B cell (primary cell): ENCODE measurements around the gene GNGT2. TPM values are rescaled to one million over a fixed set of nuclear protein-coding genes. Genes with fewer than 3 reads are reported as not detected.

Experiments used
- ATAC-seq: fragments of 200-7000 bp; cut with Tn5 transposase; one replicate; pipeline ENCODE4 v1.10.0; 2021; ENCODE audit warnings: low read depth, mild to moderate bottlenecking, moderate number of reproducible peaks, moderate library complexity
- CTCF ChIA-PET: fragments of 350-600 bp; sonication (Branson Sonifier 250); formaldehyde crosslinking; loops from one replicate; lab custom pipeline; 2021; ENCODE audit warnings: antibody characterized with exemption, inconsistent platforms; lab: Charles Lee
- POLR2A ChIA-PET: fragments of 350-600 bp; sonication (Branson Sonifier 250); formaldehyde crosslinking; loops from one replicate; lab custom pipeline; 2021; ENCODE audit warnings: antibody characterized with exemption; lab: Charles Lee
- DNase-seq: peaks from one replicate; pipeline ENCODE4 v3.0.0; 2013
- H2AFZ ChIP-seq: 2 replicates; pipeline ENCODE4 v1.6.1; 2012; ENCODE audit warnings: mild to moderate bottlenecking, low read depth, low read length; ENCODE audit not compliant: insufficient read depth, poor library complexity, severe bottlenecking
- H3K27ac ChIP-seq, 2 donors: 1 replicate in 1 of 2; 2 replicates in 1 of 2; pipeline ENCODE4 v1.5.1; 2012 to 2013; ENCODE audit warnings: low read length in 2 of 2, mild to moderate bottlenecking in 2 of 2, moderate library complexity in 1 of 2
- H3K27me3 ChIP-seq, 4 experiments: fragments of 200-600 bp in 1 of 4; sonication (generic) in 1 of 4; replicated peaks in 1 of 4; 1 replicate in 2 of 4; 2 replicates in 2 of 4; pipeline versions ENCODE4 v1.6.1 to v1.7.0; 2013 to 2016; ENCODE audit warnings: low read length in 3 of 4, mild to moderate bottlenecking in 2 of 4, mixed read lengths in 1 of 4, moderate library complexity in 1 of 4; ENCODE audit not compliant: insufficient read depth in 4 of 4, control insufficient read depth in 3 of 4; ENCODE audit errors: control extremely low read depth in 1 of 4
- H3K36me3 ChIP-seq, 2 experiments: replicated peaks in 1 of 2; 1 replicate in 1 of 2; 2 replicates in 1 of 2; pipeline versions ENCODE4 v1.6.1 to v1.7.1; 2013; ENCODE audit warnings: low read length in 1 of 2; ENCODE audit not compliant: insufficient read depth in 2 of 2, control insufficient read depth in 1 of 2; ENCODE audit errors: control extremely low read depth in 1 of 2, extremely low read depth in 1 of 2
- H3K4me1 ChIP-seq, 2 donors: fragments of 200-600 bp in 1 of 2; sonication (generic) in 1 of 2; 1 replicate in 1 of 2; 2 replicates in 1 of 2; pipeline versions ENCODE4 v1.5.1 to v1.6.1; 2013 to 2017; ENCODE audit warnings: low read length in 2 of 2; ENCODE audit not compliant: control insufficient read depth in 2 of 2, insufficient read depth in 2 of 2
- H3K4me2 ChIP-seq: replicated peaks from 2 replicates; pipeline ENCODE3; 2012; ENCODE audit warnings: mild to moderate bottlenecking, low read depth, low read length; ENCODE audit not compliant: poor library complexity, severe bottlenecking
- H3K4me3 ChIP-seq, 5 experiments: fragments of 200-600 bp in 1 of 5; sonication (generic) in 1 of 5; 1 replicate in 3 of 5; 2 replicates in 2 of 5; pipeline versions ENCODE4 v1.5.1 to v1.7.0; 2011 to 2016; ENCODE audit warnings: low read length in 4 of 5, mild to moderate bottlenecking in 4 of 5, low read depth in 2 of 5, control low read depth in 1 of 5, moderate library complexity in 1 of 5; ENCODE audit not compliant: insufficient read depth in 1 of 5; ENCODE audit errors: control extremely low read depth in 1 of 5, extremely low read depth in 1 of 5
- H3K79me2 ChIP-seq: fragments of 200-600 bp; sonication (generic); one replicate; pipeline ENCODE4 v1.6.0; 2016; ENCODE audit warnings: low read length; ENCODE audit not compliant: control insufficient read depth, insufficient read depth
- H3K9ac ChIP-seq: fragments of 200-600 bp; sonication (generic); 2 replicates; pipeline ENCODE4 v1.6.1; 2017; ENCODE audit warnings: mild to moderate bottlenecking, low read length, moderate library complexity
- H3K9me3 ChIP-seq, 3 donors: one replicate each; pipeline versions ENCODE4 v1.6.1 to v1.7.1; 2013; ENCODE audit warnings: low read length in 2 of 3; ENCODE audit not compliant: control insufficient read depth in 2 of 3, insufficient read depth in 1 of 3; ENCODE audit errors: control extremely low read depth in 1 of 3
- H4K20me1 ChIP-seq: 2 replicates; pipeline ENCODE4 v1.6.0; 2012; ENCODE audit warnings: mild to moderate bottlenecking, low read length; ENCODE audit not compliant: insufficient read depth, control insufficient read depth, poor library complexity, severe bottlenecking
- H3K27ac Mint-ChIP-seq: one replicate; pipeline ENCODE4 v1.8.0; 2021; ENCODE audit warnings: mixed read lengths
- H3K27me3 Mint-ChIP-seq: one replicate; pipeline ENCODE4 v1.8.0; 2021; ENCODE audit warnings: mixed read lengths
- H3K4me1 Mint-ChIP-seq: one replicate; pipeline ENCODE4 v1.8.0; 2021; ENCODE audit warnings: mixed read lengths
- H3K4me3 Mint-ChIP-seq: one replicate; pipeline ENCODE4 v1.8.0; 2021; ENCODE audit warnings: mixed read lengths
- H3K9me3 Mint-ChIP-seq: one replicate; pipeline ENCODE4 v1.8.0; 2022; ENCODE audit warnings: mixed read lengths; ENCODE audit not compliant: insufficient read depth
- EZH2 ChIP-seq: IDR thresholded peaks from 2 replicates; pipeline ENCODE4 v1.6.1; 2012; ENCODE audit warnings: borderline replicate concordance, low read depth, mild to moderate bottlenecking, moderate library complexity, low read length; ENCODE audit not compliant: insufficient read depth, poor library complexity, severe bottlenecking
- WGBS: methylation state at CpG from one replicate; pipeline ENCODE4 v1.1.5; 2013; ENCODE audit warnings: missing lambda C conversion rate; ENCODE audit not compliant: insufficient coverage; 5-methylcytosine and 5-hydroxymethylcytosine counted together
- intact Hi-C: fragments of 100-400 bp; cut with micrococcal nuclease; formaldehyde crosslinking; loops from one replicate; pipeline ENCODE4 v1.10.0; 2022
- polyA plus RNA-seq: library from polyadenylated mRNA; depleted of rRNA; stranded (reverse); fragments of >200 nt; gene quantifications from 2 replicates; pipeline ENCODE4 v1.2.3, GENCODE V29; 2012
- total RNA-seq, 2 donors: library from RNA; stranded (reverse); fragments of 120-200 nt in 1 of 2; gene quantifications; 1 replicate in 1 of 2; 2 replicates in 1 of 2; pipeline versions ENCODE4 v1.2.3 to v1.2.4, GENCODE V29; 2013 to 2022
- TF ChIP-seq, protein P1 (sequence below): fragments of 200-600 bp; IDR thresholded peaks from one replicate; pipeline ENCODE4 v1.8.0; 2022; ENCODE audit warnings: antibody characterized with exemption, mild to moderate bottlenecking

The GNGT2 gene
- total and polyA plus RNA-seq, 2 donors (not counting 1 experiment from before 2014, with no cell fraction given): 5.1 to 11.1 TPM

DNA sequence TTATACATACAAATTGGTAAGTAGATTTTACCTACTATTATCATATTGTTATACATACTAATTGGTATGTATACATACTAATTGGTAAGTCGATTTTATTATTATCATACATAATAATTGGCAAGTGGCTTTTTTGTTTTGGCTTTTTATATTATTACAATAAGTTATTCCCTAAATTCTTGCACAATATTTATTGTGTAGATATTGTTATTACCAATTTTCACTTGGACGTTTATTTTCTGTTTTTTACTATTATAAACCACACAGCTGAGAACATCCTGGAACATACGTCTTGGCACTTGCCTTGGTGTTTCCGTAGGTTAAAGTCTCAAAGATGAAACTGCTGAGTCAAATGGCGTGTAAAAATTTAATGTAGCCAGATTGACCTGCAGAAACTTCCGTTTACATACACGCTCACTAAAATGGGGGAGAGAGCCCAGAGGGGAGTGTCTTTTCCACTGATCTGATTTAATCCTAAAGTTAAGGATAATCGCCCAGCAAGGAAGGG is 18.9 kb downstream of the GNGT2 start:
- intact Hi-C loops: loop anchor here (10.0 kb wide), 2 partner anchors 483 to 1087 kb away; partner anchors contain the start of genes CBX1, SNX11 and SPOP
- no peaks in the 10 kb centered on the region for H3K27me3 Mint-ChIP-seq
- 0% methylated on average over 1 of the region's 8 CpGs for WGBS

DNA sequence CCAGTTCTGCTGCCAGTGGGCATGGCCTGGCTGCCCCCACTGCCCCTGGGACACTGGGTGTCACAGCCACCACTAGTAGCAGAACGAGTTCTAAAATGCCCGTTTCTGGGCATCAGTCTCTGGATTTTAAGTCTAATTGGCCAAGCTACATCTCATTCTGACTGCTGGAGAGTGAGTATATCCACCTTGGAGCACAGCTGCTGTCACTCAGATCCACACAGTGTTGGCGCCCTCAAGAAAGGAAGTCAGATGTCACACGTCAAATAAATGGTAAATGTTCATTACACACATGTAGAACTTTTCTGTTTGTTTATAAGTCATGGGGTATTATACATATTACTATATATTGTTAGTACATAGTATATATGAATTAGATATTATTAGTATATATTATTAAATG is 19.4 kb downstream of the GNGT2 start:
- ChIA-PET CTCF (interaction anchor here (0.7 to 7.6 kb wide), 9 partner anchors 11 to 896 kb away, joined by 3 to 162 read pairs (median 5); partner anchors contain the start of genes PHOSPHO1 and ZNF652), POLR2A (interaction anchor here (2.0 to 2.7 kb wide), 2 partner anchors 32 to 36 kb away, joined by 4 to 11 read pairs; no protein-coding TSS in a partner anchor)
- no peak for DNase-seq
- no peak for TF ChIP-seq EZH2
- TF ChIP-seq, protein P1, sequence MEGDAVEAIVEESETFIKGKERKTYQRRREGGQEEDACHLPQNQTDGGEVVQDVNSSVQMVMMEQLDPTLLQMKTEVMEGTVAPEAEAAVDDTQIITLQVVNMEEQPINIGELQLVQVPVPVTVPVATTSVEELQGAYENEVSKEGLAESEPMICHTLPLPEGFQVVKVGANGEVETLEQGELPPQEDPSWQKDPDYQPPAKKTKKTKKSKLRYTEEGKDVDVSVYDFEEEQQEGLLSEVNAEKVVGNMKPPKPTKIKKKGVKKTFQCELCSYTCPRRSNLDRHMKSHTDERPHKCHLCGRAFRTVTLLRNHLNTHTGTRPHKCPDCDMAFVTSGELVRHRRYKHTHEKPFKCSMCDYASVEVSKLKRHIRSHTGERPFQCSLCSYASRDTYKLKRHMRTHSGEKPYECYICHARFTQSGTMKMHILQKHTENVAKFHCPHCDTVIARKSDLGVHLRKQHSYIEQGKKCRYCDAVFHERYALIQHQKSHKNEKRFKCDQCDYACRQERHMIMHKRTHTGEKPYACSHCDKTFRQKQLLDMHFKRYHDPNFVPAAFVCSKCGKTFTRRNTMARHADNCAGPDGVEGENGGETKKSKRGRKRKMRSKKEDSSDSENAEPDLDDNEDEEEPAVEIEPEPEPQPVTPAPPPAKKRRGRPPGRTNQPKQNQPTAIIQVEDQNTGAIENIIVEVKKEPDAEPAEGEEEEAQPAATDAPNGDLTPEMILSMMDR: no peak
- H3K9me3 Mint-ChIP-seq: no peaks in the 10 kb centered on the region
- peaks cover 32% of the 10 kb centered on the region for H3K4me1 Mint-ChIP-seq
- no peaks in the 10 kb centered on the region for H3K36me3 ChIP-seq
- no peak overlapping the region for H3K4me2 ChIP-seq
- no peak overlapping the region for H3K27ac ChIP-seq
- intact Hi-C loops: loop anchor here (10.0 kb wide), 2 partner anchors 484 to 1086 kb away; partner anchors contain the start of genes CBX1, SNX11 and SPOP
- no peaks in the 10 kb centered on the region for H3K27me3 ChIP-seq
- WGBS: 87% methylated on average over 2 of the region's 4 CpGs
- no peak overlapping the region for H3K4me3 ChIP-seq
- no peaks in the 10 kb centered on the region for H4K20me1 ChIP-seq
- no peak overlapping the region for H3K4me3 Mint-ChIP-seq
- H3K79me2 ChIP-seq: no peaks in the 10 kb centered on the region
- H3K9me3 ChIP-seq: no peaks in the 10 kb centered on the region
- H3K9ac ChIP-seq: no peak overlapping the region
- no peak for ATAC-seq
- H3K4me1 ChIP-seq: peaks cover 11 to 23% of the 10 kb centered on the region in 2 donors
- peak overlapping the region; percentile 50 for H3K27ac Mint-ChIP-seq
- H2AFZ ChIP-seq: no peak overlapping the region
- H3K27me3 Mint-ChIP-seq: no peaks in the 10 kb centered on the region

More for the DNA sequence above, 18.9 kb downstream of the GNGT2 start:
- Histone ChIP-seq H3K79me2 (no peaks in the 10 kb centered on the region), H3K4me2 (peak overlapping the region; percentile 95), H3K27me3 (no peaks in the 10 kb centered on the region), H3K27ac (peak overlapping the region; percentile 92 to 95), H3K4me1 (peaks cover 11 to 23% of the 10 kb centered on the region in 2 donors), H3K9ac (peak overlapping the region; percentile 90), H2AFZ (peak overlapping the region; percentile 98), H3K4me3 (peak overlapping the region; percentile 76 to 95 (median 88)), H3K9me3 (no peaks in the 10 kb centered on the region), H4K20me1 (no peaks in the 10 kb centered on the region), H3K36me3 (no peaks in the 10 kb centered on the region)
- POLR2A ChIA-PET: interaction anchor here (0.7 to 4.1 kb wide), 9 partner anchors 11 to 39 kb away, joined by 3 to 45 read pairs (median 6); partner anchors contain the start of genes ABI3, GNGT2 and PHOSPHO1
- Mint-ChIP-seq H3K9me3 (no peaks in the 10 kb centered on the region), H3K4me1 (peaks cover 32% of the 10 kb centered on the region), H3K4me3 (peak overlapping the region; percentile 93), H3K27ac (peak overlapping the region; percentile 97)
- CTCF ChIA-PET: interaction anchor here (0.9 to 7.6 kb wide), 14 partner anchors 8 to 171 kb away, joined by 3 to 162 read pairs (median 5); partner anchors contain the start of genes ABI3, GNGT2, PHOSPHO1 and ZNF652
- DNase-seq (no peak), ATAC-seq (no peak)
- TF ChIP-seq, protein P1: no peak
- TF ChIP-seq EZH2: no peak
